GM21515 (cell line): ENCODE data around the gene GPR137.
"Not testable (repeated sequence)": the region's sequence is repeated elsewhere in the genome, so short reads cannot be mapped to it uniquely, and the experiment has no call there.

Source experiments
- ATAC-seq: cut with Tn5 transposase; IDR thresholded peaks from one replicate; pipeline ENCODE4 v1.9.1; 2021; ENCODE audit not compliant: unreplicated experiment

The GPR137 gene

DNA sequence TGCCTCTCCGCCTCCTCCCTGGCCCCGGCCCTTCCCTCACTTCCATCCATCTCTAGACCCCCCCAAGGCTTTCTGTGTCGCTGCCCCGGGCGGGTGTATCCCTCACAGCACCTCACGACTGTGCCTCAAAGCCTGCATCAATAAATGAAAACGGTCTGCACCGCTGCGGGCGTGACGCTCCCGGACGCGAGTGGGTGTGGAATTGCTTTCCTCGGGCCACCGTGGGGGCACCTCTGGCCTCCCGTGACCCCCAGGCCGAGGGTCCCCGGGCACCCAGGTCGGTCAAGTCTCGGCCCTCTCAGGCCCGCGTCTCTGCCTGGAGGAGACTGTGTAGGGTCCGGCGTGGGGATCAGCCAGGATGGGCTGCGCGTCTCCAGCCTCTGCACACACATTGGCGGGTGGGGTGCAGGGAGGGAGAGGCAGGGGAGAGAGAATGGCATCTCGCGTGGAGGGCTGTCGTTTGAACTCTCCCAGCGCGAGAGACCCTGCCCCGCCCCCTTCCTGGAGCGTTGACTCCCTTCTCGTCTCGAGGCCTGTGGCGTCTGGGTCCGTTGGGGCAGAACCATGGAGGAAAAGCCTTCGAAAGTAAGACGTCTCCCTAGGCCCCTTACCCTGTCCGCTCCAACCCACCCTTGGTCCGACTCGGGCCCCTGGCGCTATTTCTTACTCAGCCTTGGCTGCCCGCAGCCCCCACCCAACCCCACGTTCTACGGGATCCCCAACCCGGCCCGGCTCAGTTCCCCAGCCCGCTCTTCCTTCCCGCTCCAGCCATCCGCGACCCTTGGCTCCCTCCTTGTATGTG lies 14.4 kb downstream of the GPR137 start, which contains the start of gene CATSPERZ:
Gene CATSPERZ, plus strand, starts transcription at position 512 of the 802 bp plus-strand sequence. Its CDS starts 53 bp downstream, at position 565.
- ATAC-seq = no peak

DNA sequence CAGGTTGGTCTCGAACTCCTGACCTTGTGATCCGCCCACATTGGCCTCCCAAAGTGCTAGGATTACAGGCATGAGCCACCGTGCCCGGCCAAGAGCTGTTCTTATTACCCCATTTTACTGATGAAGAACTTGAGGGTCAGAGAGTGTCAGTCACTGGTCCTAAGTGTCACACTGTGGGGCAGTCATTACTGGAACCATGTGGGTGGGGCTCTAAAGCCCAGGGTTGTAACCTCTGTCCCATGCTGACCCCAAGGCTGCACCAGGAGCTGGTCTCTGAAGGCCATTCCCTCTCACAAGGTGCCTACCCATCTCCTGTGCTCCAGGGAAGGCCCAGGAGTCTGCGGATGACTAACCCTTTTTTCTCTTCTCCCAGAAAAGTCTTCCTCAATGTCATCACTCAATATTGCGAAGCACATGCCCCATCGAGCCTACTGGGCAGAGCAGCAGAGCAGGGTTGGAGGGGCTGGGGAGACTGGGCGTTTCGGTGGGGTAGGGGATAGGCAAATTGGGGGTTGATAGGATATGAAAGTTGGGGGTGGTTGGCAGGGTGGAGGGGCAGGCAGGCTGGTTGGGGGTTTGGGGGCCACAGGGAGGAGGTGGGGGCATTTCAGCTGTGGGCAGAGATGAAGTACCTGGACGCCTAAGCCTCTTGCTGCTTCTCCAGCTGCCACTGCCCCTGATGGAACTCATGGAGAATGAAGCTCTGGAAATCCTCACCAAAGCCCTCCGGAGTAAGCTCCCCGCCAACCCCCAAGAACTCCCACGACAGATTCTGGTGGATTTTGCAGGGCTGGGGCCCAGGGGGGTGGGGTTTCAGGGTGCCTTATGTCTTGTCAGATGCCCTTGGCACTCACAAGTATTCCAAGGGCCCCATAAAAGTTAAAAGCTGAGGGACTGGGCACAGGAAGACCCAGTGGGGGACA lies 17.7 kb downstream of the GPR137 start:
- ATAC-seq = no peak

DNA sequence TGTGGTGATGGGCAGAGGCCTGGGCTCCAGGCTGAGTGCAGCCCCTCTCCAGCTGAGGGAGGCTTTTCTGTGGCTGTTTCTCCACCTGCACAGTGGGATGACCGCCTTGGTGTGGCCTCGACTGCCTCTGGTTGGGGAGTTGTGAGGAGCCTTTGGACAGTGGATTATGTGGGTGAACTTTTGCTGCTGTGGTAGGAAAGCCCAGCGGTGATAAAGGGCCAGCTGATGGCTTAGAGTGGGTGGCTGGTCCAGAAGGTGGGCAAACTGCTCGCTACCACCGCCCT lies 18.3 kb downstream of the GPR137 start:
- no peak for ATAC-seq

DNA sequence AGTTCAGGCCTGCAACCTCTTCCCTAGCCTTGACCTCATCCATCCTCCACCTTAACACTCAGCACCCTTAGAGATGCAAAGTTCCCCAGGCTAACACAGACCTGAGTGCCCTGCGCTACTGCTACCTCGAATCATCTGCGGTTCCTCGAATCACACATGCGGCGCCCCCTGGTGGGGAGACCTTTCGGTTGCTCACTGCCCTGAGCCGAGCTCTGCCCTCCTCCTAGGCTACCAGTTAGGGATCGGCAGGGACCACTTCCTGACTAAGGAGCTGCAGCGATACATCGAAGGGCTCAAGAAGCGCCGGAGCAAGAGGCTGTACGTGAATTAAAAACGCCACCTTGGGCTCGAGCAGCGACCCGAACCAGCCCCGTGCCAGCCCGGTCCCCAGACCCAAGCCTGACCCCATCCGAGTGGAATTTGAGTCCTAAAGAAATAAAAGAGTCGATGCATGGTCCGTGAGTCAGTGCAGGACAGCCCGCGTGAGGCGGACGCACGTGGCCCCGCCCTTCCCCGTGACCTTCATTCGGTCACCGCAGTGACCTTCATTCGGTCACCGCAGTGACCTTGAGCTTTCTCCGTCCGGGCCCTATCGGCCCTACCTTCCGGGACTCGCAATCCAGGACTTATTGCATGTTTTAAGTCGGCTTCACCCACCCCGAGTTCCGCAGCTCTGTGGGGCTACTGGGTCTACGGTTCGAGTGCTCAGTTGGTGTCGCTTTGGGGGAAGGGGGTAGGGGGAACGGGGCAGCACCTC lies 18.8 kb downstream of the GPR137 start:
- ATAC-seq = peak; percentile 31

DNA sequence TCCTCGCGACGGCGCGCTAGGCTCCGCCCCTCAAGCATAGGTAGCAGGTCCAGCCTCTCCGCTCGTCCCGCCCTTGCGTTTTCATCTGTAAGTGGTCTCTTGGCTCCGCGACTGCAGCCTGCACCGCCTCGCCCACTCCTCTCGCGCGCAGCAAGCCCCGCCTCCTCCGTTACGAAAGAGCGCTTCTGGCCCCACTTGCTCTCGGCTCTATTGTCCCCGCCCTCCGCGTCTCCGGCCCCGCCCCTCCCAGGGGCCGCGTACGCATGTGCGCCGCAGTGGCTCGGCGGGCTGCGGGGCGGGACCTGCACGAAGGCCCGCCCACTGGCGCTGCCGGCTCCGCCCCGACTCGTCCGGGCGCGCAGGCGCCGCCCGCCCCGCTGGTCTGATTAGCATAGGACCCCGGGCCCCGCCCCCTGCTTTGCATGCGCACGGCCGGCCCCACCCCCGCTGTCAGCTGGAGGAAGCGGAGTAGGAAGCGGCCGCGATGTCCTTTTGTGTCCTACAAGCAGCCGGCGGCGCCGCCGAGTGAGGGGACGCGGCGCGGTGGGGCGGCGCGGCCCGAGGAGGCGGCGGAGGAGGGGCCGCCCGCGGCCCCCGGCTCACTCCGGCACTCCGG lies 19.5 kb downstream of the GPR137 start, which contains the start of gene ESRRA:
Gene ESRRA, plus strand, starts transcription at position 450 of the 616 bp plus-strand sequence. CDS start 1,656 bp downstream, outside the sequence.
- ATAC-seq = peak; percentile 63

DNA sequence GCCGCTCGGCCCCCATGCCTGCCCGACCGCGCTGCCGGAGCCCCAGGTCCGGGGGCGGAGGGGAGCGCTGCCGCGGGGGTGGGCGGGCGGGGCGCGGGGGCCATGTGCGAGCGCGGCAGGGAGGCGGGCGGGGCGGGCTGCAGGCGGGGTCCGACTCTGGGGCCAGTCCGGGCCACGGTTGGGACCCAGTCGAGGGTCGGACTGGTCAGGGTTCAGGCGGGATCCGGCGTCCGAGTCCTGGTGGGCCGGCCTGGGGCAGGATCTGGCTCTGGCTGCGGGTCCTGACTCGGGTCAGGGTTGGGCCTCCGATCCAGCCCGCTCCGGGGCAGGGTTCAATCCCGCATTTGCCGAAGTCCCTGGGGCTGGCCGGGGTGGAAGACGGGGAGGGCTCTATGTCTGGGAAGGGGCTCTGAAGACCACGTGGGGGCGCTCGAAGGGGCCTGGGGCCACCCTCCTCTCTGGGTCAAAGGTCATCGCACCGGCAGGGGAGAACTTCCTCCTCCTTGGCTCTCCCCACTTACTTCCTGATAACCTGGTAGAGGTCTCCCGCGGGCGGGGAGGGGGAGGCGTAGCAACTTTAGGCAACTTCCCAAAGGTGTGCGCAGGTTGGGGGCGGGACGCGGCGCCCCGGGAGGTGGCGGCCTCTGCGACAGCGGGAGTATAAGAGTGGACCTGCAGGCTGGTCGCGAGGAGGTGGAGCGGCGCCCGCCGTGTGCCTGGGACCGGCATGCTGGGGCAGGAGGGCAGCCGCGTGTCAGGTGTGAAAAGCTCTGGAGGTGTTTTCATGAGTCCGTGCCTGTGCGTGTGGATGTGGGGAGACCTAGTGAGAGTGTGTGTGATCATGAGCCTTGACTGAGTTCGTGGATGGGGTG lies 20.3 kb downstream of the GPR137 start:
- peak; percentile 24 for ATAC-seq

DNA sequence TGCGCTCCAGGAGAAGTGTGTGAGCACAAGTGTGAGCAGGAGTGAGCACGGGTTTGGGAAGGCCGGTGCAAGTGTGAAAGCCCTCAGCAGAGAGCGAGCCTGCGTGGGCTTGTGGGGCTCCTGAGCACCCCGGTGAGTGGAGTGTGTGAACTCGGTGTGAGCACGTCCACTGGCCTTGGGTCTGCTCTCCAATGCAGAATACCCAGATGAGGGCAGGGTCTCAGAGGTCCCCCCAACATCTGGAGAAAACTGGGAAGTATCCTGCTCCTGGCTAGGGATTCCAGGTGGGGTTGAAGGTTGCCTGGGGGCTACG lies 20.9 kb downstream of the GPR137 start:
- ATAC-seq = no peak

DNA sequence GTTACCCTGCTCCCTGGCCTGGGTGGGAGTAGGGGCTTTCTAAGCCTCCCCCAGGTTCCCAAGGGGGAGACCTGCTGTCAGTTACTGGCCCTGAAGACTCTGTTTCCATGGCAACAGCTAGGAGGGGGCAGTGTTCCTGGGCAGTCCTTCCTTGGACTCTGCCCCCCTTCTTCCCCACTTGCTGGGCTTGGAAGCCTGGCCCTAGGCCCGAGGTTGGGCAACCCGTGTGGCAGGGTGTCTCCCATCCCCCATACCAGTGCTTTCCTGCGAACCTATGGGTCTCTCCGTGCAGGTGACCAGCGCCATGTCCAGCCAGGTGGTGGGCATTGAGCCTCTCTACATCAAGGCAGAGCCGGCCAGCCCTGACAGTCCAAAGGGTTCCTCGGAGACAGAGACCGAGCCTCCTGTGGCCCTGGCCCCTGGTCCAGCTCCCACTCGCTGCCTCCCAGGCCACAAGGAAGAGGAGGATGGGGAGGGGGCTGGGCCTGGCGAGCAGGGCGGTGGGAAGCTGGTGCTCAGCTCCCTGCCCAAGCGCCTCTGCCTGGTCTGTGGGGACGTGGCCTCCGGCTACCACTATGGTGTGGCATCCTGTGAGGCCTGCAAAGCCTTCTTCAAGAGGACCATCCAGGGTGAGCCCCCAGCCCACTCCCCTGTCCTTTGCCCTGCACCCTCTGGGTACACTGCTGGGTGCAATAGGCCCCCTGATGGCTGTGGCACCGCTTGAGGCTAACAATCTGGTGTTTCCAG lies 21.4 kb downstream of the GPR137 start:
- no peak for ATAC-seq

DNA sequence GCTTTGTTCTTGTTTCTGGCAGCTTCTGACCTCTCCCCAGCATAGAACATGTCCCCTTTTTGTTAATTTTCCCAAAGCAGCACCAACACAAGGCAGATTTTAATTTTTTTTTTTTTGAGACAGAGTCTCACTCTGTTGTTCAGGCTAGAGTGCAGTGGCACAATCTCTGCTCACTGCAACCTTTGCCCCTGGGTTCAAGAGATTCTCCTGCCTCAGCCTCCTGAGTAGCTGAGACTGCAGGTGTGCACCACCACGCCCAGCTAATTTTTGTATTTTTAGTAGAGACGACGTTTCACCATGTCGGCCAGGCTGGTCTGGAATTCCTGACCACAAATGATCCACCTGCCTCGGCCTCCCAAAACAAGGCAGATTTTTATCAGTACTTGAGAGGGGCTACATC lies 22.1 kb downstream of the GPR137 start:
- ATAC-seq = not testable (repeated sequence)

DNA sequence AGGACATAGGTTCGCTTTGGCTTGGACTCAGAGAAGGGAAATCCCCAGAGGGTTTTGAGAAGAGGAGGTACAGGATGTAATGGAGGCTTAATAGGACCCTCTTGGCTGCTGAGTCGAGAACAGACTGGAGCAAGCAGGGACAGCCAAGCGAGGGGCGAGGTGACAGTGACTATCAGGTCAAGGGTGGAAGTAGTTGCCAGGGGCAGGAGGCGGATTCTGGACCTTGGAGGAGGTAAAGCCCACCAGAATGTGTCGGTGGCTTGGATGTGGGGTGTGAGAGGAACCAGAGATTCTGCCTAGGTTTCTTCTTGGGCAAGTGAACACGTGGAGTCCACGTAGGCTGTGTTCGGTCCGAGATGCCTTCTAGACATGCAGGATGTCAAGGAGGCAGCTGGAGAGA lies 27.3 kb downstream of the GPR137 start:
- ATAC-seq = no peak

DNA sequence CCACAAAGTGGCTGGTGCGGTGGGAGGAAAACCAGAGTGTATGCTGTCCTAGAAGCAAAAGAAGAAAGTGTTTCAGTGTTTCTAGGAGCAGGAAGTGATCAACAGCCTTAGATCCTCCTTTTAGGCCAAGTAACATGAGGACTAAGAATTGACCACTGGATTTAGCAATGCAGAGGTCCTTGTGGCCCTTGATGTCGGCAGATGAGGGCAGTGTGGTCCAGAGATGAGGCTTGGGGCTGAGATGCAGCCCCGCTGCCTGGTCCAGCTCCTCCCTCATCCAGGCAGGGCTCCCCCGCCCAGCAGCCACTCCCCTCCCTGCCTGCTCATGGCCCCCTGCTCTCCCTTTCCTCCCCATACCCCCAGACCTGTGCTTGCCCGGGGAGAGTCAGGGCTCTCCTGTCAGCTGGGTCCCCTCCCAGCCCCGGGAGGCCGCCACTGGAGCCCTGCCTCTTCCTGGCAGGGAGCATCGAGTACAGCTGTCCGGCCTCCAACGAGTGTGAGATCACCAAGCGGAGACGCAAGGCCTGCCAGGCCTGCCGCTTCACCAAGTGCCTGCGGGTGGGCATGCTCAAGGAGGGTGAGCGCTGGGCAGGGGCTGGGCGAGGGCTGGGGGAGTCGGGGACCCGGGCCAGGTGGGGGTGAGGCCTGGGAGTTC lies 28.0 kb downstream of the GPR137 start:
- no peak for ATAC-seq

DNA sequence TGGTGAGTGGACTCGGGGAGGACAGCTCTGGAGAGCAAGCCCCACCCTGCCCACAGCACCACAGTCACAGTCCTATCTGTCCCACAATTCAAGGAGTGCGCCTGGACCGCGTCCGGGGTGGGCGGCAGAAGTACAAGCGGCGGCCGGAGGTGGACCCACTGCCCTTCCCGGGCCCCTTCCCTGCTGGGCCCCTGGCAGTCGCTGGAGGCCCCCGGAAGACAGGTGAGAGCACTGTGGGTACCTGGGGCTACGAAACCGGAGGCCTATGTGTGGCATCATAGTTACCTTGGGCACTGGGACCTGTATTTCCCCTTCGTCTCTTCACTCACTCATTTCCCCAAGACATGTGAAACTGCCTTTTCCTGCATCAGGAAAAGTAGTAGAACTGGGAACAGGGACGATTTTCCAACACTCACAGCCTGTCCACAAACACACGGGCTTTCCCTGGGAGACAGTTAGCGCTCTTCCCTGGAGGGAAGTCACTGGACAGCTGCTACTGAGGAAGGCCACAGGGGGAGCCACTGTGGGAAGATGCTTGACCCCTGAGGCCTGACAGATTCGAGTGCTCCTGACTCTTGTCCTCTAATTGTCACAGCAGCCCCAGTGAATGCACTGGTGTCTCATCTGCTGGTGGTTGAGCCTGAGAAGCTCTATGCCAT lies 28.6 kb downstream of the GPR137 start:
- no peak for ATAC-seq

DNA sequence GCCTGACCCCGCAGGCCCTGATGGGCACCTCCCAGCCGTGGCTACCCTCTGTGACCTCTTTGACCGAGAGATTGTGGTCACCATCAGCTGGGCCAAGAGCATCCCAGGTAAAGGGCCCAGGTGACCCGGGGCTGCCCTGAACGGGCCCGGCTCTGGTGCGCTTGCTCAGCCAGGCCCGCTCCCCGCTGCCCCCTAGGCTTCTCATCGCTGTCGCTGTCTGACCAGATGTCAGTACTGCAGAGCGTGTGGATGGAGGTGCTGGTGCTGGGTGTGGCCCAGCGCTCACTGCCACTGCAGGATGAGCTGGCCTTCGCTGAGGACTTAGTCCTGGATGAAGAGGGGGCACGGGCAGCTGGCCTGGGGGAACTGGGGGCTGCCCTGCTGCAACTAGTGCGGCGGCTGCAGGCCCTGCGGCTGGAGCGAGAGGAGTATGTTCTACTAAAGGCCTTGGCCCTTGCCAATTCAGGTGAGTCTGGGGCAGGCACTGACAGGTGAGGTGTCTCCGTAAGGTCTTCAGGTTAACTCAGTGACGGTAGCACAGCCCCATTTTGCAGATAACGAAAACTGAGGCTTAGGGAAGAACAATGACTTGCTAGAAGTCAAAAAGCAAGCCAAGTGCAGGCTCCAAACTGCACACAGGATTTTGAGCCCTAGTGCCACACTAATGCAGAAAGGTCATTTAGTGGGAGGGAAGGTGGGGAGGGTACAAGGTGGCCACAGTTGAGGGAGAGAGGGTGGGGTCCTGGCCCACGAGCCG lies 29.3 kb downstream of the GPR137 start:
- no peak for ATAC-seq

DNA sequence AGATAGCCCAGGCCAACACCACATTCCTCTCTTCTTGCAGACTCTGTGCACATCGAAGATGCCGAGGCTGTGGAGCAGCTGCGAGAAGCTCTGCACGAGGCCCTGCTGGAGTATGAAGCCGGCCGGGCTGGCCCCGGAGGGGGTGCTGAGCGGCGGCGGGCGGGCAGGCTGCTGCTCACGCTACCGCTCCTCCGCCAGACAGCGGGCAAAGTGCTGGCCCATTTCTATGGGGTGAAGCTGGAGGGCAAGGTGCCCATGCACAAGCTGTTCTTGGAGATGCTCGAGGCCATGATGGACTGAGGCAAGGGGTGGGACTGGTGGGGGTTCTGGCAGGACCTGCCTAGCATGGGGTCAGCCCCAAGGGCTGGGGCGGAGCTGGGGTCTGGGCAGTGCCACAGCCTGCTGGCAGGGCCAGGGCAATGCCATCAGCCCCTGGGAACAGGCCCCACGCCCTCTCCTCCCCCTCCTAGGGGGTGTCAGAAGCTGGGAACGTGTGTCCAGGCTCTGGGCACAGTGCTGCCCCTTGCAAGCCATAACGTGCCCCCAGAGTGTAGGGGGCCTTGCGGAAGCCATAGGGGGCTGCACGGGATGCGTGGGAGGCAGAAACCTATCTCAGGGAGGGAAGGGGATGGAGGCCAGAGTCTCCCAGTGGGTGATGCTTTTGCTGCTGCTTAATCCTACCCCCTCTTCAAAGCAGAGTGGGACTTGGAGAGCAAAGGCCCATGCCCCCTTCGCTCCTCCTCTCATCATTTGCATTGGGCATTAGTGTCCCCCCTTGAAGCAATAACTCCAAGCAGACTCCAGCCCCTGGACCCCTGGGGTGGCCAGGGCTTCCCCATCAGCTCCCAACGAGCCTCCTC lies 30.2 kb downstream of the GPR137 start:
- not testable (repeated sequence) for ATAC-seq

DNA sequence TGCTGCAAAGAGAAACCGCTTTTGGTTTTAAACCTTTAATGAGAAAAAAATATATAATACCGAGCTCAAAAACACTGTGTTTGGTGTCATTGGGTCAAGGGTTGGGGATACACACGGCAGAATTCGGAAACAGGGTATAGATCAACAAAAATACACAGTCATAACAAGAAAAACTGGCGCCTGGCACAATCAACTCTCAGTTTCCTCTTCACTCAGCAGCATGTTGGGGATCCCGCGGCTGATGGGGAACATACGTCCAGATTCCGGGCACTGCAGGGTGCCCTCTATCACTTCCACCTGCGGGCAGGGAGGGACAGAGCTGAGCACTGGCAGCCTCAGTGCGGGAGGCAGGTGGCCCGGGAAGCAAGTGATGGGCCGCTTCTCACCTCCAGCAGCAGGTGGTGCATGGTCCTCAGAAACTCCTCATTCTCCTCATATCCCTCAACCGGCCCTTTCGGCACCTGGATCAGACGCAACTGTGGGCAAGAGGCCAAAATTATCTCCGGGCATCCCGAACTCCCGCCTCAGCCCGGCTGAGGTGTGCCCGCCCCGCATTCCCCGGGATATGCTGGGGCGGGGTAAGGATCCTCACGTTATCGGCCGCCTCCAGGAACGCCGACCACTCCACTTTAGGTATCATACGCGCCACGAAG lies 31.1 kb downstream of the GPR137 start:
- ATAC-seq = peak; percentile 1

DNA sequence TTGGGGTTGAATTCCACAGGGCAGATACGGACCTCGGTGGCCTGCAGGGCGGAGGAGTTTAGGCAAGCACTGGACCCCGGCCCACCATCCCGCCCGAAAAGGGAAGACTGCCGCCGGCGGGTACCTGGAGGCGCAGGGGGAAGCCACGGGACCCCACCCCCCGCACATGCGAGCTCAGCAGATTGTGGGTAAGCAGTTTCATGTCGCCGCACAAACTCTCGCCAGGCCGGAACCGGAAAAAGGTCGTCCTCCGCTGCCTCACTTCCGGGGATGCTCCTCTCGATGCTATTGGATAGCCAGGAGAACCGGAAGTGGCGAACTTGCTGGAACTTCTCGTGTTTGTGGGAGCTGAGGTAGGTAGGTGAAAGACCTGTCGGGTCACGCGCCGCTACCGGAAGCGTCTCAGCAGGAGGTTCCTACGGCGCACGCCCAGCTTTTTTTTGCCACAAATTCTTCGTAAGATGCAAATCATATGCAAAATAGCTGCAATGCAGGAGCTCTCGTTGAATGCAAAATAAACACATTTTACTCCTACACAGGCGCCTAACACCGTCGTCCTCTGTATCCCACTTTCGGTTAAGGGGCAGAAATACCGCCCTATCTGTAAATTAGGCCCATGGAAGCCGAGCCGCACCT lies 31.8 kb downstream of the GPR137 start, which contains the start of gene TRMT112:
Gene TRMT112, minus strand, starts transcription at position 235 of the 636 bp plus-strand sequence. Its CDS starts 33 bp downstream, at position 202.
- ATAC-seq = peak; percentile 54
